Upper lobe of left lung (tissue), 6 donors: ENCODE data around the gene ATP11A. TPM values are rescaled to one million over a fixed set of nuclear protein-coding genes. Genes with fewer than 3 reads are reported as not detected.

Experiments
- ATAC-seq, 2 donors: fragments of 200-7000 bp; cut with Tn5 transposase; one replicate each; pipeline ENCODE4 v1.9.1; 2022; ENCODE audit warnings: mild to moderate bottlenecking in 2 of 2, moderate library complexity in 2 of 2; ENCODE audit not compliant: low FRiP score in 2 of 2
- DNase-seq, 2 donors: peaks; one replicate each; pipeline ENCODE4 v3.0.0-alpha.2; 2019 to 2020
- H3K27ac ChIP-seq, 4 donors: fragments of 200-600 bp; sonication (generic); one replicate each; pipeline ENCODE4 v1.5.1; 2016 to 2019
- H3K27me3 ChIP-seq, 4 donors: fragments of 200-600 bp; sonication (generic); one replicate each; pipeline ENCODE4 v1.5.1; 2017 to 2019
- H3K36me3 ChIP-seq, 4 donors: fragments of 200-600 bp; sonication (generic); one replicate each; pipeline ENCODE4 v1.5.1; 2016 to 2019
- H3K4me1 ChIP-seq, 4 donors: fragments of 200-600 bp; sonication (generic); one replicate each; pipeline ENCODE4 v1.5.1; 2018 to 2019
- H3K4me3 ChIP-seq, 4 donors: fragments of 200-600 bp; sonication (generic); one replicate each; pipeline ENCODE4 v1.5.1; 2017 to 2019; ENCODE audit warnings: mild to moderate bottlenecking in 2 of 4, moderate library complexity in 1 of 4
- H3K9me3 ChIP-seq, 4 donors: fragments of 200-600 bp; sonication (generic); one replicate each; pipeline ENCODE4 v1.5.1; 2018 to 2019
- CTCF ChIP-seq, 6 experiments: fragments of 450-650 bp in 4 of 6; fragments of 200-600 bp in 2 of 6; sonication (generic) in 2 of 6; IDR thresholded peaks; one replicate each; pipeline ENCODE4 v1.5.1; 2016 to 2019; ENCODE audit warnings: antibody characterized with exemption in 6 of 6
- EP300 ChIP-seq, 4 donors: sonication (generic); formaldehyde crosslinking; IDR thresholded peaks; one replicate each; pipeline ENCODE4 v1.5.1; 2017; ENCODE audit warnings: antibody characterized with exemption in 4 of 4, control low read depth in 2 of 4
- POLR2A ChIP-seq, 4 donors: fragments of 450-650 bp; IDR thresholded peaks; one replicate each; pipeline ENCODE4 v1.5.1; 2016 to 2017; ENCODE audit warnings: antibody characterized with exemption in 4 of 4, mild to moderate bottlenecking in 2 of 4
- POLR2AphosphoS5 ChIP-seq, 2 donors: sonication (generic); formaldehyde crosslinking; IDR thresholded peaks; one replicate each; pipeline ENCODE4 v1.5.1; 2017; ENCODE audit warnings: antibody characterized with exemption in 2 of 2
- WGBS, 2 donors: methylation state at CpG; one replicate each; pipeline ENCODE4 v1.1.5; 2017 to 2018; 5-methylcytosine and 5-hydroxymethylcytosine counted together
- total RNA-seq, 6 donors: library from RNA; depleted of rRNA in 4 of 6; stranded (reverse); fragments of >200 nt in 4 of 6; gene quantifications; one replicate each; pipeline versions ENCODE4 v1.1.0 to v1.2.1, GENCODE V29; 2016 to 2021
- donor health status: DM: no; HTN: no; CAD: no; lungs with moderate emphysema.
- donor health status: DM: no; HTN: yes; CAD: no; lungs with severe emphysema.

The ATP11A gene
- total RNA-seq, 6 donors from 2014 or later = 159 to 285 (median 260) TPM

GRCh38 chr13:112852808-112853207, 163.0 kb downstream of the ATP11A start:
- WGBS, 2 donors = 98% methylated on average over 10 of the region's 10 CpGs
- DNase-seq = no peak
- Histone ChIP-seq H3K27ac (no peak overlapping the region), H3K9me3 (no peaks in the 10 kb centered on the region), H3K4me1 (peaks cover 0 to 4% (median 0%) of the 10 kb centered on the region in 4 donors), H3K27me3 (no peaks in the 10 kb centered on the region), H3K4me3 (no peak overlapping the region), H3K36me3 (peaks cover 19 to 73% (median 58%) of the 10 kb centered on the region in 4 donors)
- ATAC-seq = no peak
- no peak for TF ChIP-seq POLR2AphosphoS5 (IDR thresholded peaks at IDR 0.05)

DNA sequence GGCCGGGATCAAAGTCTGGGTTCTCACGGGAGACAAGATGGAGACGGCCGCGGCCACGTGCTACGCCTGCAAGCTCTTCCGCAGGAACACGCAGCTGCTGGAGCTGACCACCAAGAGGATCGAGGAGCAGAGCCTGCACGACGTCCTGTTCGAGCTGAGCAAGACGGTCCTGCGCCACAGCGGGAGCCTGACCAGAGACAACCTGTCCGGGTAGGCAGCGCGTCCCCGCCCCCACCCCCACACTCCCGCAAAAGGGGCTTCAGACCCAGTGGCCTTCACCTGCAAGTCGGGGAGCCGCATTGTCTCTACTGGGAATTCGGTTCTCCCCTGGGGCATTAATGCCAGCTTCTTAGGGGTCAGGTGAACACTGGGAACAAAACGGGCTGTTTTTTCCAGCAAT, 164.5 kb downstream of the ATP11A start:
- no peak for ATAC-seq
- H3K27ac ChIP-seq = no peak overlapping the region
- H3K4me1 ChIP-seq = no peaks in the 10 kb centered on the region
- no peaks in the 10 kb centered on the region for H3K27me3 ChIP-seq
- TF ChIP-seq CTCF (IDR thresholded peaks at IDR 0.05) = no peak
- TF ChIP-seq EP300 (IDR thresholded peaks at IDR 0.05) = no peak
- no peak for TF ChIP-seq POLR2A (IDR thresholded peaks at IDR 0.05)
- TF ChIP-seq POLR2AphosphoS5 (IDR thresholded peaks at IDR 0.05) = no peak
- no peaks in the 10 kb centered on the region for H3K9me3 ChIP-seq
- no peak for DNase-seq
- H3K36me3 ChIP-seq = peaks cover 31 to 85% (median 73%) of the 10 kb centered on the region in 4 donors
- 94 to 96% methylated on average over 22 to 25 of the region's 25 CpGs for WGBS, 2 donors
- H3K4me3 ChIP-seq = no peak overlapping the region

- 95 to 96% methylated on average over 21 of the region's 21 CpGs for WGBS, 2 donors
- no peaks in the 10 kb centered on the region for H3K27me3 ChIP-seq
- H3K27ac ChIP-seq = no peak overlapping the region
- no peaks in the 10 kb centered on the region for H3K9me3 ChIP-seq
- DNase-seq (no peak), ATAC-seq (no peak)
- no peaks in the 10 kb centered on the region for H3K4me1 ChIP-seq
- no peak for TF ChIP-seq POLR2A (IDR thresholded peaks at IDR 0.05)
- TF ChIP-seq POLR2AphosphoS5 (IDR thresholded peaks at IDR 0.05) = no peak
- TF ChIP-seq EP300 (IDR thresholded peaks at IDR 0.05) = no peak
- no peak for TF ChIP-seq CTCF (IDR thresholded peaks at IDR 0.05)
- no peak overlapping the region for H3K4me3 ChIP-seq
- peaks cover 40 to 99% (median 83%) of the 10 kb centered on the region in 4 donors for H3K36me3 ChIP-seq
Observed at GRCh38 chr13:112855859-112856258, 166.0 kb downstream of the ATP11A start.

- WGBS, 2 donors = 92 to 95% methylated on average over 20 of the region's 20 CpGs
- ATAC-seq (no peak), DNase-seq (no peak)
- H3K4me1 ChIP-seq = no peaks in the 10 kb centered on the region
- peaks cover 52 to 96% (median 80%) of the 10 kb centered on the region in 4 donors for H3K36me3 ChIP-seq
- no peaks in the 10 kb centered on the region for H3K9me3 ChIP-seq
- H3K27ac ChIP-seq = no peak overlapping the region
- TF ChIP-seq EP300 (IDR thresholded peaks at IDR 0.05) = no peak
- no peak for TF ChIP-seq POLR2A (IDR thresholded peaks at IDR 0.05)
- TF ChIP-seq CTCF (IDR thresholded peaks at IDR 0.05) = no peak
- no peak for TF ChIP-seq POLR2AphosphoS5 (IDR thresholded peaks at IDR 0.05)
- no peak overlapping the region for H3K4me3 ChIP-seq
- H3K27me3 ChIP-seq = no peaks in the 10 kb centered on the region
Observed at GRCh38 chr13:112857914-112858490, 168.2 kb downstream of the ATP11A start.

- 92 to 94% methylated on average over 17 to 22 of the region's 22 CpGs for WGBS, 2 donors
- DNase-seq = no peak
- H3K4me1 ChIP-seq = no peaks in the 10 kb centered on the region
- no peak for ATAC-seq
- no peaks in the 10 kb centered on the region for H3K27me3 ChIP-seq
- H3K4me3 ChIP-seq = no peak overlapping the region
- peaks cover 49 to 86% (median 71%) of the 10 kb centered on the region in 4 donors for H3K36me3 ChIP-seq
- TF ChIP-seq CTCF (IDR thresholded peaks at IDR 0.05) (no peak), EP300 (IDR thresholded peaks at IDR 0.05) (no peak), POLR2A (IDR thresholded peaks at IDR 0.05) (no peak), POLR2AphosphoS5 (IDR thresholded peaks at IDR 0.05) (no peak)
- H3K9me3 ChIP-seq = no peaks in the 10 kb centered on the region
- no peak overlapping the region for H3K27ac ChIP-seq
Observed at GRCh38 chr13:112859128-112859816, 169.4 kb downstream of the ATP11A start.
